H1 (cell line): Measurements from ENCODE around the gene ROS1.

Experiments used
- CTCF ChIP-seq, 3 experiments: IDR thresholded peaks; 1 replicate in 2 of 3; 2 replicates in 1 of 3; pipeline versions ENCODE4 v1.5.1 to v1.6.1; 2011; ENCODE audit warnings: low read length in 3 of 3, mild to moderate bottlenecking in 3 of 3, inconsistent platforms in 2 of 3, low read depth in 1 of 3, moderate library complexity in 1 of 3; ENCODE audit not compliant: insufficient read depth in 1 of 3; ENCODE audit errors: control extremely low read depth in 1 of 3
- EP300 ChIP-seq, 2 experiments: IDR thresholded peaks; 1 replicate in 1 of 2; 2 replicates in 1 of 2; pipeline ENCODE4 v1.6.1; 2011 to 2012; ENCODE audit warnings: low read depth in 2 of 2, low read length in 2 of 2, mild to moderate bottlenecking in 2 of 2, borderline replicate concordance in 1 of 2, inconsistent platforms in 1 of 2, moderate library complexity in 1 of 2
- HDAC2 ChIP-seq, 2 experiments: fragments of 300-600 bp in 1 of 2; sonication (generic) in 1 of 2; IDR thresholded peaks; 2 replicates each; pipeline ENCODE4 v1.6.1; 2011 to 2012; ENCODE audit warnings: low read depth in 2 of 2, low read length in 2 of 2, mild to moderate bottlenecking in 2 of 2, moderate library complexity in 2 of 2, borderline replicate concordance in 1 of 2, inconsistent platforms in 1 of 2
- HDAC6 ChIP-seq: IDR thresholded peaks from one replicate; pipeline ENCODE4 v1.7.1; 2012; ENCODE audit warnings: low read depth, mild to moderate bottlenecking, inconsistent platforms, low read length, moderate library complexity
- RFX5 ChIP-seq: IDR thresholded peaks from 2 replicates; pipeline ENCODE4 v1.6.1; 2011; ENCODE audit warnings: low read depth, low read length, improper control_type of control experiment, borderline replicate concordance

GRCh38 chr6:117311310-117311709 is 114.4 kb downstream of the ROS1 start:
- TF ChIP-seq CTCF (IDR thresholded peaks at IDR 0.05; ENCODE audit: control extremely low read depth in 1 of 3, insufficient read depth in 1 of 3, low read depth in 1 of 3, low read length in 3 of 3) (no peak), RFX5 (no peak), EP300 (IDR thresholded peaks at IDR 0.05; ENCODE audit: borderline replicate concordance in 1 of 2, low read depth in 2 of 2, low read length in 2 of 2) (no peak), HDAC2 (IDR thresholded peaks at IDR 0.05; ENCODE audit: borderline replicate concordance in 1 of 2, low read depth in 2 of 2, low read length in 2 of 2) (no peak), HDAC6 (no peak)
